ENCODE results near the gene HNF1A. TPM values are rescaled to one million over a fixed set of nuclear protein-coding genes. Genes with fewer than 3 reads are reported as not detected.

Gene HNF1A
- total RNA-seq, 1 donor from 2014 or later = not detected

DNA sequence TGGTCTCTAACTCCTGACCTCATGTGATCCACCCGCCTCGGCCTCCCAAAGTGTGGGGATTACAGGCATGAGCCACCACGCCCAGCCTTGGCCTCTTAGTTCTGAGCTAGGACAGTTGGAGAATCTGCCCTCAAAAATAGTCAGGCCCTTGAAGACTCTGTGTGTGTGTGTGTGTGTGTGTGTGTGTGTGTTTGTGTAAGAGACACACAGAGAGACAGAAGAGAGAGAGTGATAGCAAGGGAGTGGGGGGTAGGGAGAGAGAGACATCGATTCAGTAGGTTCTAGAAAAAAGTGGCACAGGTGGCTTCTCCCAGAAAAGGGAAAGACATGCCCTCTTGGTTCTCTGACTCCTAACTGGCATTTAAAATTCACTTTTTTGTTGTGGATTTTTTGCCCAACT, 5.4 kb downstream of the HNF1A start:
- FAIRE-seq (no peak), DNase-seq (ENCODE audit: low spot score in 2 of 2) (no peak)

DNA sequence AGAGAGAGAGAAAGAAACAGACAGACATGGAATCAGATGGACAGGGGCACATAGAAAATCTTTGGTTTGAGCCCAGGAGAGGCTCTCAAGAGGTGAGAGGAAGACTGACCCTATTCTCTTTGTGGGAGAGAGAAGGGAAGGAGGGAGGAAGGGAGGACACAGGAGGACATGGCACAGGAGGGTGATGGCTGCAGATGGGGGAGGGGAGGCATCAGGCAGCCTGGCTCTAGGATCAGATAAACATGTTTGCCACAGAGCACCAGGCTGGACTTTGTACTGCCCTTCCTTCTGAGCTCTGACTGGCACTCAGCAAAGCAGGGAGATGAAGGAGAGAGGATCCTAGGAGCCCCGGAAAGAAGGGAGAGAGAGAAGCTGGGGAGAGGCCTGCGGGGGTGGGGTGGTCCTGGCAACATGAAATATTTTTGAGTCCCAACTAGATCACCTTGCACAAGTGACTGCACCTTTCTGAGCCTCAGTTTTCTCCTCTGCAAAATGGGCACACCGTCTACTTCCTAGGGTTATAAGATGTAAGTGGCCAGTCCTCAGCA, 6.1 kb downstream of the HNF1A start:
- FAIRE-seq (no peak), DNase-seq (ENCODE audit: low spot score in 2 of 2) (no peak)

DNA sequence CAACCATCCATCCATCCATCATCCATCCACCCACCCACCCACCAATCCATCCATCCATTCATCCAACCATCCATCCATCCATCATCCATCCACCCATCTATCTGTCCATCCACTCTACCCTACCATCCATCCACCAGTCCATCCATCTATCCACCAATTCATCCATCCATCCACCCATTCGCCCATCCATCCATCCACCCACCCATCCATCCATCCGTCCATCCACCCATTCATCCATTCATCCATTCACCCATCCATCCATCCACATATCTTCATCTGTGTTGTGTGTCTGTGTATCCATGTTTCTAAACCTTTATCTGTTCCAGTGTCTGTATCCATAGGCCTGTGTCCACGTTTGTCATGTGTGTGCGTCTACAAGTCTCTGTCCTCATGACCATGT, 9.9 kb downstream of the HNF1A start:
- FAIRE-seq (no peak), DNase-seq (ENCODE audit: low spot score in 2 of 2) (no peak)

GRCh38 chr12:120988658-120989057, 10.3 kb downstream of the HNF1A start:
- DNase-seq (ENCODE audit: low spot score in 2 of 2) = no peak
- FAIRE-seq = no peak

DNA sequence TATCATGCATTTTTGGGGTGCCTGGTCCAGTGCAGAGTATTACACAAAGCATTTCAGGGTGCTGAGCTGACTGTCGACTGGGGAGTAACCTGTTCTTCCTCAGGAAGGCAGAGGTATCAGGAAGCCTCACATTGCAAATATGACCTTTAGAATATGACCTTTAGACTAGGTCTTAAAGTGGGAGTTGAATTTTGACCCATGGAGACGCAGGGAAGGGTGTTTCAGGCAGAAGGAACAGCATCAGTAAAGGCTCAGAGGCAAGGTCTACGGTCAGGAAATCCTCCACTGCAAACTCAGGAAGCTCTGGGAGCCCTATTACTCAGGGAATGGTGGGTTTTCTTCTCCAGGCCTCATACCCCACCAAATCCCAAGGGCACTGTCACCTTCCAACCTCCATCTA, 11.3 kb downstream of the HNF1A start:
- no peak for FAIRE-seq
- no peak for DNase-seq (ENCODE audit: low spot score in 2 of 2)

DNA sequence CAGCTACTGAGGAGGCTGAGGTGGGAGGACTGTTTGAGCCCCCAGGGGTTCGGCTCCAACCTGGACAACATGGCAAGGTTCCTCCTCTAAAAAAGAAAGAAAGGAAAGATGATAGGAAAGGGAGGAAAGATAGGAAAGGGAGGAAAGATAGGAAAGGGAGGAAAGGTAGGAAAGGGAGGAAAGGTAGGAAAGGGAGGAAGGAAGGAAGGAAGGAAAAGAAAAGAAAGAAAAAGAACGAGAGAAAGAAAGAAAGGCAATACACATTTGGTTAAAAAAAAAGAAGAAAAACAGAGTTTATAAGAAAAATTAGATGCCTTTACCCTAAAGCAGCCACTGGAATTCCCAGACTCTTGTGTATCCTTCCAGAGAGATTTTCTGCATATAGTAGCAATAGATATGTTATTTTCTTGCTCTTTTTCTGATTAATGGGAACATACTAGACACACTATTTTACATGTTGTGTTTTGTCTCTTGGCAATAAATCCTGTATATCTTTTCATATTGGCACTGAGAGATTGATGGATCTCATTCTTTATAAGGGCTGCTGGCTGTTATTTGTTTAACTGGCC, 12.2 kb downstream of the HNF1A start:
- no peak for DNase-seq (ENCODE audit: low spot score in 2 of 2)
- FAIRE-seq = no peak

DNA sequence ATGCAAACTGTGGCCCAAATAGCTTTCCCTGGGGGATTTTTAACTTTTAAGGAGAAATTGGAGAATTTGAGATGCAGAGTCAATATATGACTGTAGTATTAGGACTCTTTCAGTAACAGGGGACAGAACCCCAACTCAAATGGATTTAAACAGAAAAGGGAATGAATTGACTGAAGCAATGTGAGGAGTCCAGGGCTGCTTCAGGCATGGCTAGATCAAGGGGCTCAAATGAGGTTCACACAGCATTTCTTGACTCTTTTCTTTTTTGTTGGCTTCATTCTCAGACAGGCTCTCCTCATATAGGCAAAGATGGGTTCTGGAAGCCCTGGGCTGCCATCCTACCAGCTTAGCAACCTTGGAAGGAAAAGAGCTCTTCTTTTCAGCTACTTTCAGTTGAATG, 13.6 kb downstream of the HNF1A start:
- FAIRE-seq (no peak), DNase-seq (ENCODE audit: low spot score in 2 of 2) (no peak)

GRCh38 chr12:120992989-120993388, 14.6 kb downstream of the HNF1A start:
- FAIRE-seq = no peak

GRCh38 chr12:120993496-120993895, 15.2 kb downstream of the HNF1A start:
- DNase-seq (ENCODE audit: low spot score in 2 of 2) (no peak), FAIRE-seq (no peak)

More at GRCh38 chr12:120992989-120993388, 14.6 kb downstream of the HNF1A start:
- DNase-seq (ENCODE audit: low spot score in 2 of 2) = no peak

GRCh38 chr12:120994059-120994458, 15.7 kb downstream of the HNF1A start:
- no peak for FAIRE-seq
- no peak for DNase-seq (ENCODE audit: low spot score in 2 of 2)

GRCh38 chr12:120994589-120995337, 16.4 kb downstream of the HNF1A start:
- FAIRE-seq = no peak
- no peak for DNase-seq (ENCODE audit: low spot score in 2 of 2)

DNA sequence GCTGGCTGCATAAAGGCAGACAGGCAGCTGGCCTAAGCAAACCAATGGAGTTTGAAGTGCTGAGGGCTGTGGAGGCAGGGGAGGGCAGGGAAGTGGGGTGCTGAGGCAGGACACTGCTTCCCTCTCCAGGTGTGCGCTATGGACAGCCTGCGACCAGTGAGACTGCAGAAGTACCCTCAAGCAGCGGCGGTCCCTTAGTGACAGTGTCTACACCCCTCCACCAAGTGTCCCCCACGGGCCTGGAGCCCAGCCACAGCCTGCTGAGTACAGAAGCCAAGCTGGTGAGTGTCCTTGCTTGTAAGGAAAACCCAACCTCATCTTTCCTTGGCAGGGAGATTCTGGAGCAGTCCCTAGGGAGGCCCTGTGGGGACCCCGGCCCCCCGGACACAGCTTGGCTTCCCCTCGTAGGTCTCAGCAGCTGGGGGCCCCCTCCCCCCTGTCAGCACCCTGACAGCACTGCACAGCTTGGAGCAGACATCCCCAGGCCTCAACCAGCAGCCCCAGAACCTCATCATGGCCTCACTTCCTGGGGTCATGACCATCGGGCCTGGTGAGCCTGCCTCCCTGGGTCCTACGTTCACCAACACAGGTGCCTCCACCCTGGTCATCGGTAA, 17.9 kb downstream of the HNF1A start:
- DNase-seq (ENCODE audit: low spot score in 2 of 2) = no peak
- no peak for FAIRE-seq

- DNase-seq (ENCODE audit: low spot score in 2 of 2) (no peak), FAIRE-seq (no peak)
Observed at GRCh38 chr12:120997448-120997847, 19.1 kb downstream of the HNF1A start.

DNA sequence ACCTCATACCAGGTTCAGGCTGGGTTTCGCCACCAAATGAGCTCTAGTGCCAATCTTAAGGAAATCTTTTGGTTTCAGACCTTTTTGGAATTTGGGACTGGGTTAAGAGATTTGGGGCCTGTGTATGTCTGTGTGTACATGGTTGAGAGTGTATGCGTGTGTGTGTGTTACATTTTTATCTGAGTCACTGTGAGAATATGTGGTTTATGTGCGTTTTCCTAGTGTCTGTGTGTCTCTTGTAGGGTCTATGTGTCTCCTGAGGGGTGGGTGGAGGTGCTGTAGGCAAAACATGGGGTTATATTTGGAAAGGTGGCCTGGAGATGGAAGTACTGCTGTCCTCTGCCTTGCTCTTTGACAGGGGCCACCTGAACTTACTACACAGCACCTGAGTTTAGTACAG, 20.1 kb downstream of the HNF1A start:
- no peak for FAIRE-seq
- no peak for DNase-seq (ENCODE audit: low spot score in 2 of 2)

DNA sequence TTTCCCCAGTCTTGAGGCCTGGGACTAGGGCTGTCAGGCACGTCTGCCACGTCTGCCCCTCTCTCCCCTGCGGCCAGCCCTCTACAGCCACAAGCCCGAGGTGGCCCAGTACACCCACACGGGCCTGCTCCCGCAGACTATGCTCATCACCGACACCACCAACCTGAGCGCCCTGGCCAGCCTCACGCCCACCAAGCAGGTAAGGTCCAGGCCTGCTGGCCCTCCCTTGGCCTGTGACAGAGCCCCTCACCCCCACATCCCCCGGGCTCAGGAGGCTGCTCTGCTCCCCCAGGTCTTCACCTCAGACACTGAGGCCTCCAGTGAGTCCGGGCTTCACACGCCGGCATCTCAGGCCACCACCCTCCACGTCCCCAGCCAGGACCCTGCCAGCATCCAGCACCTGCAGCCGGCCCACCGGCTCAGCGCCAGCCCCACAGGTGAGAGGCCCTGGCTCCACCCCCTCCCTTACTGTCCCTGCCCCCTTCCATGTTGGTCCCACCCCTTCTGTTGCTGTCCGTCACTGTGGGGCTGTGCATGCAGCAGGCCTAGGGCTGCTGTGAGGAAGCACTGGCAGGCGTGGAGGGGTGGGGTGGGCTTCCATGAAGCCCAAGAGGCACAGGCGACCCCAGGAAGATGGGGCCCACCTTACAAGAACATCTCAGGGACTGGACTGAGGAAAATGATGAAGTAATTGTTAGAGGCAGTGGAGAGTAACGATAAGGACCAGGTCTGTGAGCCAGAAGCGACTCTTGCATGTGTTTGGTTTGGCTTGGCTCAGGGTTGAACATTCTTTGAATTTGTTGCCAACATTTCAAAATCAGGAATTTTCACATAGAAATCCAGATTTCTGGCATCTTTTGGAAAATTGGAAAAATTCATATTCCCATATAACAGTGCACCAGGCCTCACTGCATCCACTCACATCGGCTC, 21.1 kb downstream of the HNF1A start:
- FAIRE-seq (no peak), DNase-seq (ENCODE audit: low spot score in 2 of 2) (no peak)

GRCh38 chr12:121000530-121000929, 22.2 kb downstream of the HNF1A start:
- no peak for DNase-seq (ENCODE audit: low spot score in 2 of 2)
- FAIRE-seq = no peak

GRCh38 chr12:121001060-121001459, 22.7 kb downstream of the HNF1A start:
- no peak for DNase-seq (ENCODE audit: low spot score in 2 of 2)
- FAIRE-seq = no peak

DNA sequence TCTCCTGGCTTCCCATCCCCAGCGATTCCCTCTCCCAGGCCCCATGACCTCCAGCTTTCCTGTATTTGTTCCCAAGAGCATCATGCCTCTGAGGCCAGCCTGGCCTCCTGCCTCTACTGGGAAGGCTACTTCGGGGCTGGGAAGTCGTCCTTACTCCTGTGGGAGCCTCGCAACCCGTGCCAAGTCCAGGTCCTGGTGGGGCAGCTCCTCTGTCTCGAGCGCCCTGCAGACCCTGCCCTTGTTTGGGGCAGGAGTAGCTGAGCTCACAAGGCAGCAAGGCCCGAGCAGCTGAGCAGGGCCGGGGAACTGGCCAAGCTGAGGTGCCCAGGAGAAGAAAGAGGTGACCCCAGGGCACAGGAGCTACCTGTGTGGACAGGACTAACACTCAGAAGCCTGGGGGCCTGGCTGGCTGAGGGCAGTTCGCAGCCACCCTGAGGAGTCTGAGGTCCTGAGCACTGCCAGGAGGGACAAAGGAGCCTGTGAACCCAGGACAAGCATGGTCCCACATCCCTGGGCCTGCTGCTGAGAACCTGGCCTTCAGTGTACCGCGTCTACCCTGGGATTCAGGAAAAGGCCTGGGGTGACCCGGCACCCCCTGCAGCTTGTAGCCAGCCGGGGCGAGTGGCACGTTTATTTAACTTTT, 23.6 kb downstream of the HNF1A start:
- DNase-seq (ENCODE audit: low spot score in 2 of 2) = no peak
- FAIRE-seq = no peak

DNA sequence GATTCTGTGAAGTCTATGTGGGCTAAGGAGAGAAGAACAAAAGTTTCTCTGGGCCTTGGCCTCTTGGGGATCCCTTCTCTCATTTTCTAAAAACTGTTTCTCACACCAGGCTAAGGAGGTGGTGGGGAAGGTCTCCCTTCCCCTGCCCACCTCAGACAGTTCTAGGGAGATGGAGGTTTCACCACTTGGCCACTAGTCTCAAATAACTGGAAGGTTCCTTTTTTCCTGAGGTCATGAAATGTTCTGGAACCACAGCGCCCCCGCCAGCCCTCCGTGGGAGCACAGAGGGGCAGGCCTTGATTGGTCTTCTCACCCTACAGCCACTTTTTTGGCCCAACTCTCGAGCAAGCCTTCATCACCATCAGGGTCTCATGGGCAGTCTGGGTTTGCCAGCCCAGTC, 25.3 kb downstream of the HNF1A start:
- FAIRE-seq (no peak), DNase-seq (ENCODE audit: low spot score in 2 of 2) (no peak)

GRCh38 chr12:121004253-121004815, 26.0 kb downstream of the HNF1A start:
- DNase-seq (ENCODE audit: low spot score in 2 of 2) (no peak), FAIRE-seq (no peak)
